ENCODE results near the gene VWC2. TPM values are rescaled to one million over a fixed set of nuclear protein-coding genes. Genes with fewer than 3 reads are reported as not detected.
A peak's percentile ranks its signal among the peaks of the same experiment; 100 is the strongest.

The VWC2 gene
- total RNA-seq, 1 donor from 2014 or later: not detected

GRCh38 chr7:49892481-49892880, 119.0 kb downstream of the VWC2 start:
- Histone ChIP-seq H3K27me3 (no peaks in the 10 kb centered on the region), H4K20me1 (ENCODE audit: low read depth) (no peaks in the 10 kb centered on the region), H3K79me2 (ENCODE audit: low read depth) (no peaks in the 10 kb centered on the region), H3K4me3 (no peak overlapping the region), H2AFZ (replicated peaks) (no peak overlapping the region), H3K4me2 (no peak overlapping the region), H3K9ac (no peak overlapping the region), H3K36me3 (no peaks in the 10 kb centered on the region), H3F3A (ENCODE audit: low read depth) (no peaks in the 10 kb centered on the region), H3K27ac (no peak overlapping the region), H3K9me3 (ENCODE audit: low read depth) (no peaks in the 10 kb centered on the region), H3K4me1 (peaks cover 15% of the 10 kb centered on the region)
- Mint-ChIP-seq H3K4me3 (no peak overlapping the region), H3K27ac (peak overlapping the region; percentile 48), H3K9me3 (peaks cover 14% of the 10 kb centered on the region), H3K27me3 (ENCODE audit: insufficient read depth, low read depth) (peaks cover 7% of the 10 kb centered on the region), H3K4me1 (peaks cover 28% of the 10 kb centered on the region), H3K36me3 (no peaks in the 10 kb centered on the region)
- no peak for DNase-seq (ENCODE audit: low spot score)
- TF ChIP-seq EZH2 (IDR thresholded peaks at IDR 0.05): no peak
- TF ChIP-seq EZH2phosphoT487 (IDR thresholded peaks at IDR 0.05): no peak
- no peak for TF ChIP-seq CTCF (IDR thresholded peaks at IDR 0.05)

GRCh38 chr7:49893131-49893530, 119.7 kb downstream of the VWC2 start:
- no peak for DNase-seq (ENCODE audit: low spot score)
- Histone ChIP-seq H3K36me3 (no peaks in the 10 kb centered on the region), H3K27me3 (no peaks in the 10 kb centered on the region), H3K27ac (no peak overlapping the region), H3K9ac (no peak overlapping the region), H3K79me2 (ENCODE audit: low read depth) (no peaks in the 10 kb centered on the region), H4K20me1 (ENCODE audit: low read depth) (no peaks in the 10 kb centered on the region), H3F3A (ENCODE audit: low read depth) (no peaks in the 10 kb centered on the region), H3K4me2 (no peak overlapping the region), H3K4me1 (peaks cover 15% of the 10 kb centered on the region), H2AFZ (replicated peaks) (no peak overlapping the region), H3K9me3 (ENCODE audit: low read depth) (no peaks in the 10 kb centered on the region), H3K4me3 (no peak overlapping the region)
- H3K9me3 Mint-ChIP-seq: peaks cover 14% of the 10 kb centered on the region
- no peak for TF ChIP-seq EZH2phosphoT487 (IDR thresholded peaks at IDR 0.05)
- TF ChIP-seq CTCF (IDR thresholded peaks at IDR 0.05): no peak
- TF ChIP-seq EZH2 (IDR thresholded peaks at IDR 0.05): no peak
- H3K4me1 Mint-ChIP-seq: peaks cover 34% of the 10 kb centered on the region
- H3K27ac Mint-ChIP-seq: no peak overlapping the region
- no peaks in the 10 kb centered on the region for H3K36me3 Mint-ChIP-seq
- no peak overlapping the region for H3K4me3 Mint-ChIP-seq
- peaks cover 7% of the 10 kb centered on the region for H3K27me3 Mint-ChIP-seq (ENCODE audit: insufficient read depth, low read depth)

GRCh38 chr7:49894543-49894942, 121.1 kb downstream of the VWC2 start:
- H3K9ac ChIP-seq: no peak overlapping the region
- H3K4me3 Mint-ChIP-seq: no peak overlapping the region
- no peak overlapping the region for H3K27ac ChIP-seq
- H3K79me2 ChIP-seq (ENCODE audit: low read depth): no peaks in the 10 kb centered on the region
- H3K36me3 ChIP-seq: no peaks in the 10 kb centered on the region
- no peak overlapping the region for H3K4me2 ChIP-seq
- DNase-seq (ENCODE audit: low spot score): no peak
- H3F3A ChIP-seq (ENCODE audit: low read depth): no peaks in the 10 kb centered on the region
- H3K4me1 ChIP-seq: peaks cover 15% of the 10 kb centered on the region
- H3K36me3 Mint-ChIP-seq: no peaks in the 10 kb centered on the region
- no peak overlapping the region for H2AFZ ChIP-seq (replicated peaks)
- H3K4me1 Mint-ChIP-seq: peaks cover 34% of the 10 kb centered on the region
- H3K4me3 ChIP-seq: no peak overlapping the region
- H3K9me3 Mint-ChIP-seq: peaks cover 14% of the 10 kb centered on the region
- TF ChIP-seq EZH2phosphoT487 (IDR thresholded peaks at IDR 0.05): no peak
- no peak for TF ChIP-seq CTCF (IDR thresholded peaks at IDR 0.05)
- TF ChIP-seq EZH2 (IDR thresholded peaks at IDR 0.05): no peak
- H3K9me3 ChIP-seq (ENCODE audit: low read depth): no peaks in the 10 kb centered on the region
- no peak overlapping the region for H3K27ac Mint-ChIP-seq
- H3K27me3 ChIP-seq: no peaks in the 10 kb centered on the region
- H3K27me3 Mint-ChIP-seq (ENCODE audit: insufficient read depth, low read depth): peaks cover 7% of the 10 kb centered on the region
- H4K20me1 ChIP-seq (ENCODE audit: low read depth): no peaks in the 10 kb centered on the region

Measured in neural progenitor cell (in vitro differentiated cells).